Measurements from ENCODE around the gene ATP2B2.
A peak's percentile ranks its signal among the peaks of the same experiment; 100 is the strongest.

The ATP2B2 gene

GRCh38 chr3:10468613-10469354, 36.6 kb downstream of the ATP2B2 start:
- no peak for DNase-seq

- no peak for DNase-seq
Measured at GRCh38 chr3:10467904-10468612, 37.3 kb downstream of the ATP2B2 start.

GRCh38 chr3:10467204-10467603, 38.2 kb downstream of the ATP2B2 start:
- DNase-seq: no peak

- no peak for DNase-seq
Measured at GRCh38 chr3:10466186-10466585, 39.2 kb downstream of the ATP2B2 start.

- no peak for DNase-seq
Measured at GRCh38 chr3:10465161-10465560, 40.2 kb downstream of the ATP2B2 start.

- DNase-seq: no peak
Measured at GRCh38 chr3:10463533-10464434, 41.6 kb downstream of the ATP2B2 start.

- no peak for DNase-seq
Measured at GRCh38 chr3:10462641-10463532, 42.5 kb downstream of the ATP2B2 start.

GRCh38 chr3:10460951-10461545, 44.3 kb downstream of the ATP2B2 start:
- DNase-seq: no peak

GRCh38 chr3:10459954-10460754, 45.2 kb downstream of the ATP2B2 start:
- DNase-seq: peak; percentile 81

GRCh38 chr3:10457560-10457959, 47.8 kb downstream of the ATP2B2 start:
- DNase-seq: no peak

GRCh38 chr3:10456981-10457380, 48.4 kb downstream of the ATP2B2 start:
- no peak for DNase-seq

GRCh38 chr3:10455545-10455914, 49.9 kb downstream of the ATP2B2 start:
- DNase-seq: no peak

- DNase-seq: no peak
Measured at GRCh38 chr3:10454907-10455544, 50.4 kb downstream of the ATP2B2 start.

- DNase-seq: no peak
Measured at GRCh38 chr3:10453431-10454163, 51.8 kb downstream of the ATP2B2 start.

GRCh38 chr3:10450494-10451440, 54.6 kb downstream of the ATP2B2 start:
- DNase-seq: no peak

- no peak for DNase-seq
Measured at GRCh38 chr3:10449436-10449835, 56.0 kb downstream of the ATP2B2 start.

GRCh38 chr3:10448544-10448943, 56.8 kb downstream of the ATP2B2 start:
- DNase-seq: no peak

GRCh38 chr3:10447527-10448260, 57.7 kb downstream of the ATP2B2 start:
- DNase-seq: no peak

Measured in fibroblast of upper back skin (primary cell).